ENCODE measurements around the gene ZFAND3.
A peak's percentile ranks its signal among the peaks of the same experiment; 100 is the strongest.

Gene ZFAND3

DNA sequence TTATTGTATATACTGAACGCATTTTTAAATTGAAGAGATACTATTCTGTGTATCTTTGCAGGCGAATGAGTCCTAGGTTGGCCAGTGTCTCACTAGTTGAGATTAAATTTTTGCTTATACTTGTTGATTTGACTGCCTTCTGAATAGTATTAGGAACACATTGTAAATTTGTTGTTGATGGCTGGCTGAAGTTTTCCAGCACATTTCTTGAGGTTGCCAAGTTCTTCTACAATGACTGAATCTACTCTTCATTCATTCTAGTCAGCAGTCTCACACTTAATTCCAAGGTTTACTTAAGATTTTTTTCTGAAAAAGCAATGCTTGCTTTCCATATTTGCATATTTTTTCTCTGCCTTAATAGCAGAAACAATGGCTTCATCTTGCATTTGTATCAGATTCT lies 151.7 kb downstream of the ZFAND3 start:
- 89% methylated on average over 2 of the region's 2 CpGs for WGBS
- H3K36me3 ChIP-seq (ENCODE audit: control insufficient read depth in 1 of 2, insufficient read depth in 2 of 2, low read depth in 1 of 2, low read length in 2 of 2): peaks cover 3 to 8% of the 10 kb centered on the region in 2 experiments
- no peak overlapping the region for H2BK15ac ChIP-seq (ENCODE audit: low read depth, poor library complexity, severe bottlenecking)
- H4K8ac ChIP-seq (ENCODE audit: low read length): no peak overlapping the region
- H2BK12ac ChIP-seq (ENCODE audit: low read length in 2 of 2): no peak overlapping the region
- no peak overlapping the region for H2BK5ac ChIP-seq (ENCODE audit: low read depth, low read length, poor library complexity, severe bottlenecking)
- H3K4ac ChIP-seq (ENCODE audit: low read depth in 1 of 2, low read length in 2 of 2): no peak overlapping the region
- no peak overlapping the region for H3K14ac ChIP-seq (ENCODE audit: low read length in 2 of 2)
- H3K27me3 ChIP-seq (ENCODE audit: control insufficient read depth in 1 of 2, insufficient read depth in 1 of 2, low read length in 2 of 2): no peaks in the 10 kb centered on the region
- no peak overlapping the region for H3K18ac ChIP-seq (ENCODE audit: low read depth in 1 of 2, low read length in 2 of 2)
- no peak overlapping the region for H3K23ac ChIP-seq (ENCODE audit: low read length in 2 of 2)
- no peaks in the 10 kb centered on the region for H3K4me1 ChIP-seq (ENCODE audit: control insufficient read depth, insufficient read depth, low read depth, low read length)
- no peak overlapping the region for H3K4me2 ChIP-seq (ENCODE audit: low read length, poor library complexity, severe bottlenecking)
- no peak for DNase-seq
- H3K4me3 ChIP-seq (ENCODE audit: insufficient read depth in 1 of 2, low read depth in 1 of 2, low read length in 2 of 2): no peak overlapping the region
- no peak overlapping the region for H3K27ac ChIP-seq (ENCODE audit: low read length, poor library complexity, severe bottlenecking)
- no peak overlapping the region for H4K91ac ChIP-seq (ENCODE audit: low read length)
- H2BK120ac ChIP-seq (ENCODE audit: low read depth, low read length): no peak overlapping the region
- no peak overlapping the region for H2AFZ ChIP-seq (ENCODE audit: low read depth, low read length)
- peaks cover 17% of the 10 kb centered on the region for H3K79me1 ChIP-seq (replicated peaks; ENCODE audit: low read length, poor library complexity, severe bottlenecking)
- H3K9me3 ChIP-seq (ENCODE audit: control insufficient read depth, low read length): peaks cover 8% of the 10 kb centered on the region
- H3K9ac ChIP-seq (ENCODE audit: low read length): no peak overlapping the region
- H2AK5ac ChIP-seq (ENCODE audit: low read length, severe bottlenecking): no peak overlapping the region

DNA sequence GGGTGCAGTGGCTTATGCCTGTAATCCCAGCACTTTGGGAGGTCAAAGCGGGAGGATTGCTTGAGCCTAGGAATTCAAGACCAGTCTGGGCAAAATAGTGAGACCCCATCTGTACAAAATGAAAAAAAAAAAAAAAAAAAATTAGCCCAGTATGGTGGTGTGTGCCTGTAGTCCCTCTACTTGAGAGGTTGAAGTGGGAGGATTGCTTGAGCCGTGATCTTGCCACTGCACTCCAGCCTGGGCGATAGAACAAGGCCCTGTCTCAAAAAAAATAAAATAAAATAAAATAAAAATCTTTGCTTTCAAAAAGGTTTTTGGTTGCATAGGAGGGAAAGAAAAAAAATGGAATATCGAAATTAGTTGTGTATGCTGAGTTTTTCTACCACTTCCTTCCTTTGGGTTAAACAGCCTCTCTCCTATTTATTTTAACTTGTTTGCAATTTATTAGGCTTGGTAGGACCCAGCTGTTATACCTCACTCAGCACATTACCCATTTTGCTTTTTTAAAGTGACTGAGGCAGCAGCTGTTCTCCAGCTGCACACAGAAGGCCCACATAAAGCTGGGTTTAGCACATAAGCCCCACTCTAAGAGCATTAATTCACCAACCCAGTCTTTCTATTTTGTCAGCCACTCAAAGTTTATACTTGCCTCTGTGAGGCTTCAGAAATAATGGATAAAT lies 152.3 kb downstream of the ZFAND3 start:
- Histone ChIP-seq H3K4ac (ENCODE audit: low read depth in 1 of 2, low read length in 2 of 2) (no peak overlapping the region), H2BK120ac (ENCODE audit: low read depth, low read length) (no peak overlapping the region), H3K4me1 (ENCODE audit: control insufficient read depth, insufficient read depth, low read depth, low read length) (peaks cover 1% of the 10 kb centered on the region), H2BK12ac (ENCODE audit: low read length in 2 of 2) (no peak overlapping the region), H3K79me1 (replicated peaks; ENCODE audit: low read length, poor library complexity, severe bottlenecking) (peaks cover 19% of the 10 kb centered on the region), H2BK5ac (ENCODE audit: low read depth, low read length, poor library complexity, severe bottlenecking) (no peak overlapping the region), H3K9me3 (ENCODE audit: control insufficient read depth, low read length) (peaks cover 8% of the 10 kb centered on the region), H3K4me2 (ENCODE audit: low read length, poor library complexity, severe bottlenecking) (no peak overlapping the region), H2BK15ac (ENCODE audit: low read depth, poor library complexity, severe bottlenecking) (no peak overlapping the region), H3K14ac (ENCODE audit: low read length in 2 of 2) (no peak overlapping the region), H3K27me3 (ENCODE audit: control insufficient read depth in 1 of 2, insufficient read depth in 1 of 2, low read length in 2 of 2) (no peaks in the 10 kb centered on the region), H3K23ac (ENCODE audit: low read length in 2 of 2) (peak overlapping the region in 1 of 2 experiments; percentile 79), H2AK5ac (ENCODE audit: low read length, severe bottlenecking) (no peak overlapping the region), H4K91ac (ENCODE audit: low read length) (no peak overlapping the region), H3K18ac (ENCODE audit: low read depth in 1 of 2, low read length in 2 of 2) (no peak overlapping the region), H3K36me3 (ENCODE audit: control insufficient read depth in 1 of 2, insufficient read depth in 2 of 2, low read depth in 1 of 2, low read length in 2 of 2) (peaks cover 3 to 8% of the 10 kb centered on the region in 2 experiments), H3K9ac (ENCODE audit: low read length) (no peak overlapping the region), H4K8ac (ENCODE audit: low read length) (no peak overlapping the region), H2AFZ (ENCODE audit: low read depth, low read length) (no peak overlapping the region), H3K27ac (ENCODE audit: low read length, poor library complexity, severe bottlenecking) (no peak overlapping the region), H3K4me3 (ENCODE audit: insufficient read depth in 1 of 2, low read depth in 1 of 2, low read length in 2 of 2) (no peak overlapping the region)
- WGBS: 100% methylated on average over 1 of the region's 4 CpGs
- DNase-seq: peak; percentile 64

DNA sequence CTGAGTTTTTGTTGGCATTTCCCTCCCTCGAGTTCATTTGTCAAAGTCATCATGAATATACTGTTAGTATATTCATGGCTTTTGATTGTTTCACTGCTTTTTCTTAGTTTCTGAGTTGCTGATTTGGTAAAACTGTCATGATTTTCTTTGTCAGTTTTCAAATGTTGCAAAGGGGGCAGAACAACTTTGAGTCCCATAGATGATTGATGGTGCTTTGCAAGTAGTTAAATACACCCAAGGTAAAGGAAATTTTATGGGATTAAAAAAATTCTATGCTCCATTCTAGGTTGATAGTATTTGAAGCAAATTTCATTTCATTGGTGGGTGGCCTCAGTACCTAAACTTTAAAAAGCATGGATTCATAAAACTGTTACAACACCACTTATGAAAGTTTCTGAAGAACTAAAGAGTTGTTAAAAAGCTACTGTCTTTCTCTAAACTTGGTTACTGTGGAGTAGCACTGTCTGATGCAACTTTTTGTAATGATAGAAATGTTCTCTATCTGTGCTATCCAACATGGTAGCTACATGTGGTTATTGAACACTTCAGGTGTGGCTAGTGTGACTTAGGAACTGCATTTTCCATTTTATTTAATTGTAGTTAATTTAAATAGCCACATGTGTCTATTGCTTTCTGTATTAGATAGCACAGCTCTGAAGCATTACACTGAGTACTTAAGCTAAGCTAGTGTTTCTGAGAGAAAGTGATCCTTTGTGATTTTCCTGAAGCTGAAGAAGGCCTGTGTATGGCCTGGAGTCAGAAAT lies 153.6 kb downstream of the ZFAND3 start:
- Histone ChIP-seq H3K18ac (ENCODE audit: low read depth in 1 of 2, low read length in 2 of 2) (no peak overlapping the region), H2BK12ac (ENCODE audit: low read length in 2 of 2) (no peak overlapping the region), H3K9ac (ENCODE audit: low read length) (no peak overlapping the region), H2AFZ (ENCODE audit: low read depth, low read length) (no peak overlapping the region), H2BK120ac (ENCODE audit: low read depth, low read length) (no peak overlapping the region), H3K4me1 (ENCODE audit: control insufficient read depth, insufficient read depth, low read depth, low read length) (peaks cover 1% of the 10 kb centered on the region), H2BK5ac (ENCODE audit: low read depth, low read length, poor library complexity, severe bottlenecking) (no peak overlapping the region), H4K91ac (ENCODE audit: low read length) (no peak overlapping the region), H3K23ac (ENCODE audit: low read length in 2 of 2) (no peak overlapping the region), H3K9me3 (ENCODE audit: control insufficient read depth, low read length) (peaks cover 8% of the 10 kb centered on the region), H3K4ac (ENCODE audit: low read depth in 1 of 2, low read length in 2 of 2) (no peak overlapping the region), H3K27ac (ENCODE audit: low read length, poor library complexity, severe bottlenecking) (no peak overlapping the region), H3K4me3 (ENCODE audit: insufficient read depth in 1 of 2, low read depth in 1 of 2, low read length in 2 of 2) (no peak overlapping the region), H2AK5ac (ENCODE audit: low read length, severe bottlenecking) (no peak overlapping the region), H4K8ac (ENCODE audit: low read length) (no peak overlapping the region), H3K79me1 (replicated peaks; ENCODE audit: low read length, poor library complexity, severe bottlenecking) (peaks cover 19% of the 10 kb centered on the region), H2BK15ac (ENCODE audit: low read depth, poor library complexity, severe bottlenecking) (no peak overlapping the region), H3K14ac (ENCODE audit: low read length in 2 of 2) (no peak overlapping the region), H3K27me3 (ENCODE audit: control insufficient read depth in 1 of 2, insufficient read depth in 1 of 2, low read length in 2 of 2) (no peaks in the 10 kb centered on the region), H3K36me3 (ENCODE audit: control insufficient read depth in 1 of 2, insufficient read depth in 2 of 2, low read depth in 1 of 2, low read length in 2 of 2) (peaks cover 3 to 8% of the 10 kb centered on the region in 2 experiments), H3K4me2 (ENCODE audit: low read length, poor library complexity, severe bottlenecking) (no peak overlapping the region)
- DNase-seq: peak; percentile 43
- WGBS: 100% methylated on average over 1 of the region's 1 CpG

DNA sequence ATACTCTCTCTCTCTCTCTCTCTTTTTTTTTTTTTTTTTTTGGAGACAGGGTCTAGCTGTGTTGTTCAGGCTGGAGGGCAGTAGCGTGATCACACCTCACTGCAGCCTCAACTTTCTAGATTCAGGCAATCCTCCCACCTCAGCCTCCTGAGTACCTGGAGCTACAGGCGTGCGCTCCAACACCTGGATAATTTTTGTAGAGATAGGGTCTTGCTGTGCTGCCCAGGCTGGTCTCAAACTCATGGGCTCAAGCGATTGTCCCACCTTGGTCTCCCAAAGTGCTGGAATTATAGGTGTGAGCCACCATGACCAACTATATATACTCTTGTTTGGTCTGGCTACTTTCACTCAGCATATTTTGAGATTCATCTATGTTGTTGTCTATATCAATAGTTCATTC lies 154.9 kb downstream of the ZFAND3 start:
- Histone ChIP-seq H2AK5ac (ENCODE audit: low read length, severe bottlenecking) (no peak overlapping the region), H3K36me3 (ENCODE audit: control insufficient read depth in 1 of 2, insufficient read depth in 2 of 2, low read depth in 1 of 2, low read length in 2 of 2) (peaks cover 3 to 8% of the 10 kb centered on the region in 2 experiments), H4K91ac (ENCODE audit: low read length) (no peak overlapping the region), H3K27ac (ENCODE audit: low read length, poor library complexity, severe bottlenecking) (no peak overlapping the region), H3K4me3 (ENCODE audit: insufficient read depth in 1 of 2, low read depth in 1 of 2, low read length in 2 of 2) (no peak overlapping the region), H3K4ac (ENCODE audit: low read depth in 1 of 2, low read length in 2 of 2) (no peak overlapping the region), H2BK12ac (ENCODE audit: low read length in 2 of 2) (no peak overlapping the region), H2BK120ac (ENCODE audit: low read depth, low read length) (no peak overlapping the region), H3K14ac (ENCODE audit: low read length in 2 of 2) (no peak overlapping the region), H3K79me1 (replicated peaks; ENCODE audit: low read length, poor library complexity, severe bottlenecking) (peaks cover 12% of the 10 kb centered on the region), H2AFZ (ENCODE audit: low read depth, low read length) (no peak overlapping the region), H3K4me1 (ENCODE audit: control insufficient read depth, insufficient read depth, low read depth, low read length) (peaks cover 1% of the 10 kb centered on the region), H4K8ac (ENCODE audit: low read length) (no peak overlapping the region), H3K23ac (ENCODE audit: low read length in 2 of 2) (no peak overlapping the region), H3K27me3 (ENCODE audit: control insufficient read depth in 1 of 2, insufficient read depth in 1 of 2, low read length in 2 of 2) (no peaks in the 10 kb centered on the region), H2BK5ac (ENCODE audit: low read depth, low read length, poor library complexity, severe bottlenecking) (no peak overlapping the region), H3K9ac (ENCODE audit: low read length) (no peak overlapping the region), H2BK15ac (ENCODE audit: low read depth, poor library complexity, severe bottlenecking) (no peak overlapping the region), H3K9me3 (ENCODE audit: control insufficient read depth, low read length) (peaks cover 8% of the 10 kb centered on the region), H3K4me2 (ENCODE audit: low read length, poor library complexity, severe bottlenecking) (no peak overlapping the region), H3K18ac (ENCODE audit: low read depth in 1 of 2, low read length in 2 of 2) (no peak overlapping the region)
- no peak for DNase-seq
- 97% methylated on average over 3 of the region's 4 CpGs for WGBS
